Psoas muscle (tissue), 8 donors: ENCODE results near the gene CHRNA7. TPM values are rescaled to one million over a fixed set of nuclear protein-coding genes. Genes with fewer than 3 reads are reported as not detected.

ENCODE experiments used
- ATAC-seq, 4 donors: fragments of 200-7000 bp; cut with Tn5 transposase; one replicate each; pipeline ENCODE4 v1.9.1; 2020; ENCODE audit warnings: moderate library complexity in 3 of 4, mild to moderate bottlenecking in 2 of 4
- DNase-seq, 2 donors: peaks; one replicate each; pipeline ENCODE4 v3.0.0-alpha.2; 2020
- H3K27ac ChIP-seq: fragments of 200-600 bp; one replicate; pipeline ENCODE4 v1.8.0; 2022
- H3K27me3 ChIP-seq, 3 donors: fragments of 200-600 bp in 1 of 3; one replicate each; pipeline versions ENCODE4 v1.6.1 to v1.8.0; 2013 to 2022; ENCODE audit warnings: low read length in 2 of 3, mild to moderate bottlenecking in 2 of 3, moderate library complexity in 1 of 3; ENCODE audit not compliant: insufficient read depth in 3 of 3
- H3K36me3 ChIP-seq, 2 donors: fragments of 200-600 bp in 1 of 2; one replicate each; pipeline versions ENCODE4 v1.6.1 to v1.8.0; 2013 to 2022; ENCODE audit warnings: low read depth in 1 of 2, mild to moderate bottlenecking in 1 of 2, moderate library complexity in 1 of 2; ENCODE audit not compliant: insufficient read depth in 1 of 2
- H3K4me1 ChIP-seq: fragments of 200-600 bp; one replicate; pipeline ENCODE4 v1.8.0; 2022
- H3K4me3 ChIP-seq: fragments of 200-600 bp; one replicate; pipeline ENCODE4 v1.8.0; 2022; ENCODE audit warnings: mild to moderate bottlenecking
- H3K9me3 ChIP-seq: fragments of 200-600 bp; one replicate; pipeline ENCODE4 v1.8.0; 2022
- CTCF ChIP-seq: fragments of 200-600 bp; IDR thresholded peaks from one replicate; pipeline ENCODE4 v1.8.0; 2022; ENCODE audit warnings: antibody characterized with exemption
- WGBS, 3 donors: extraction: QIAGEN DNeasy Blood & Tissue Kit; methylation state at CpG; one replicate each; pipeline versions ENCODE4 v1.1.6 to v1.1.7; 2013; 5-methylcytosine and 5-hydroxymethylcytosine counted together
- intact Hi-C, 2 donors: fragments of 100-400 bp; cut with DNase I; formaldehyde crosslinking; loops; one replicate each; pipeline versions ENCODE4 v1.11.0 to v1.14.2; 2022
- polyA plus RNA-seq, 3 donors: library from polyadenylated mRNA; stranded (reverse); fragments of 200-250 nt; gene quantifications; one replicate each; pipeline ENCODE4 v1.2.3, GENCODE V29; 2013
- total RNA-seq, 4 donors: library from RNA; stranded (reverse); fragmentation: NEBNext Ultra II Directional in 2 of 4; extraction: Animal tissue kit (Norgen Biotek cat#: 25700) in 2 of 4; gene quantifications; one replicate each; pipeline versions ENCODE4 v1.2.1 to v1.2.4, GENCODE V29; 2021 to 2023
- donor health status: healthy with polysubstance abuse.
- donor health status: DM: no; HTN: no; CAD: no; lungs with moderate emphysema.
- donor health status: Bipolar disorder and iron deficiency.
- donor health status: healthy.
- donor health status: DM: yes; HTN: yes; CAD: no.
- donor health status: DM: no; HTN: no; CAD: no.
- donor health status: DM: no; HTN: no; CAD: no.
- donor health status: DM: yes; HTN: yes; CAD: no.

The CHRNA7 gene
- total and polyA plus RNA-seq, 7 donors = 0.18 to 1.9 (median 0.45) TPM

DNA sequence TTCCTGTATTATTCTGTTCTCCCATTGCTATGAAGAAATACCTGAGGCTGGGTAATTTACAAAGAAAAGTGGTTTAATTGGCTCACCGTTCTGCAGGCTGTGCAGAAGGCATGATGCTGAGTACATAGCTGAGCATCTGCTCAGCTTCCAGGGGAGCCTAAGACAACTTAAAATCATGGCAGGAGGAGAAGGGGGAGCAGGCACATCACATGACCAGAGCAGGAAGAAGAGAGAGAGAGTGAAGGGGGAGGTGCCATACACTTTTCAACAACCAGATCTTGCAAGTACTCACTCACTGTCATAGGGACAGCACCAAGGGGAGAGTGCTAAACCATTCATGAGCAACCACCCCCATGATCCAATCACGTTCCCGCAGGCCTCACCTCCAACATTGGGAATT lies 188.4 kb downstream of the CHRNA7 start:
- Histone ChIP-seq H3K4me1 (no peaks in the 10 kb centered on the region), H3K27me3 (no peaks in the 10 kb centered on the region), H3K27ac (no peak overlapping the region), H3K4me3 (no peak overlapping the region), H3K36me3 (no peaks in the 10 kb centered on the region), H3K9me3 (peaks cover 16% of the 10 kb centered on the region)
- ATAC-seq = no peak
- no peak for DNase-seq
- WGBS, 3 donors = 32 to 91% (median 65%) methylated on average over 3 of the region's 3 CpGs
- intact Hi-C loops = no loop called here
- TF ChIP-seq CTCF = no peak

Other genes starting within 250 kb of the CHRNA7 start
- 1 to 10 TPM in 2 of 4 donors, under 1 TPM in 2; 0.41 to 1.1 (median 0.99) TPM for gene OTUD7A, start 159.8 kb upstream of the CHRNA7 start, total RNA-seq
- gene OTUD7A, start 159.8 kb upstream of the CHRNA7 start, polyA plus RNA-seq = under 1 TPM; 0.31 to 0.75 (median 0.37) TPM